Measurements from ENCODE around the gene LMO4. TPM values are rescaled to one million over a fixed set of nuclear protein-coding genes. Genes with fewer than 3 reads are reported as not detected.

The LMO4 gene
- total and polyA plus RNA-seq, 10 of the 15 experiments (the other 5 are each of a cell fraction or from before 2014, with no cell fraction given), result 3.8 to 76.6 (median 20.7) TPM

DNA sequence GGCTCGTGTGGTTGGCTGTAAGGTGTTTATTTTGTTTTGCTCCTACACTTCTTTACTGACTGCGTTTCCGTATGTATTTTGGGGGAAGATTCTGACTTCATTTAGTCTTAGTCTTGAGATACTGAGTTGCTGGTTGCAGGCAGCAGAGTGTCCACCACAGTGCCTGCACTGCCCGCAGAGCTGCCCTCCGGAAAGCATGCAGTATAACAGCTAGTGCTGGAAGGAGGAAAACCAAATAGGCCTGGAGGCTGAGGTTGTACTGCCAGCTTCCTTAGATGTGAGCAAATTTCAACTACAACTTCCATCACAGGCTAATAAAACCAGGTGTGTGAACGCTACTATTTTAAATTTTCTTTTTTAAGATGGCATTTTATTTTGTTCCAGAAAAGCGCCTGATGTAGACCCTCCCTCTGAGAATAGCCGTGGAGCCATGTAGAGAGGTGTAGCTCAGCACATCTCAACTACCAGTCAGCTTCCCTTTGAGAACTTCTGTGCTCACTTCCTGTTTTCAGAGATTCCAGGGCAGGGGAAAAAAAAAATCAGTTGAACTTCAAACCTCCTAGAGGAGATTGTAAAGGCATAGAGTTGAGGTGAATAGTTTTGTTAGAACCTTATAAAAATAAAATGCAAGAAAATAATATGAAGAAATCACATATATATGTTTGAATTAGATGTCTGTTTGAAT is 17.6 kb downstream of the LMO4 start:
- RAD21 ChIA-PET (ENCODE audit: unreplicated experiment), result interaction anchor here (0.5 to 1.2 kb wide), 2 partner anchors 10 to 101 kb away, joined by 3 read pairs; no protein-coding TSS in a partner anchor
- Histone ChIP-seq H3K4me1 (ENCODE audit: control insufficient read depth, insufficient read depth, low read length) (peaks cover 6% of the 10 kb centered on the region), H3K9me3 (replicated peaks; ENCODE audit: control insufficient read depth, insufficient read depth, low read length) (no peaks in the 10 kb centered on the region), H4K20me1 (ENCODE audit: control insufficient read depth, insufficient read depth) (no peaks in the 10 kb centered on the region), H3K27me3 (replicated peaks in 1 of 2; ENCODE audit: control insufficient read depth in 2 of 2, insufficient read depth in 2 of 2, low read length in 1 of 2) (no peaks in the 10 kb centered on the region), H2AFZ (ENCODE audit: control insufficient read depth, low read depth, low read length) (no peak overlapping the region), H3K4me3 (no peak overlapping the region), H3K27ac (ENCODE audit: control insufficient read depth, insufficient read depth) (no peak overlapping the region), H3K79me2 (ENCODE audit: control insufficient read depth, insufficient read depth, low read length) (no peaks in the 10 kb centered on the region), H3K4me2 (ENCODE audit: control insufficient read depth, insufficient read depth) (no peak overlapping the region), H3K36me3 (ENCODE audit: control insufficient read depth in 2 of 2, insufficient read depth in 2 of 2, low read length in 1 of 2) (peaks cover 0 to 16% of the 10 kb centered on the region in 2 experiments), H3K9ac (ENCODE audit: control insufficient read depth, insufficient read depth, low read length) (no peak overlapping the region)
- CTCF ChIA-PET, result interaction anchor here (0.8 to 1.5 kb wide), 3 partner anchors 10 to 607 kb away, joined by 3 to 4 read pairs (median 3); no protein-coding TSS in a partner anchor
- SMC1A ChIA-PET (ENCODE audit: uncharacterized antibody, unreplicated experiment), result interaction anchor here (1.1 to 2.1 kb wide), 3 partner anchors 9 to 16 kb away, joined by 3 to 12 read pairs (median 6); no protein-coding TSS in a partner anchor
- FAIRE-seq (no peak), ATAC-seq (no peak), DNase-seq (ENCODE audit: low read depth, low spot score) (no peak)
- POLR2A ChIA-PET, result interaction anchor here (0.6 to 1.2 kb wide), 2 partner anchors 16 to 359 kb away, joined by 3 read pairs; no protein-coding TSS in a partner anchor
- BruUV-seq (replicated peaks), result no TSS peak
- no peak for TF ChIP-seq MEF2B (IDR thresholded peaks at IDR 0.05; ENCODE audit: partially characterized antibody, poor library complexity, severe bottlenecking)
- TF ChIP-seq, protein P1, sequence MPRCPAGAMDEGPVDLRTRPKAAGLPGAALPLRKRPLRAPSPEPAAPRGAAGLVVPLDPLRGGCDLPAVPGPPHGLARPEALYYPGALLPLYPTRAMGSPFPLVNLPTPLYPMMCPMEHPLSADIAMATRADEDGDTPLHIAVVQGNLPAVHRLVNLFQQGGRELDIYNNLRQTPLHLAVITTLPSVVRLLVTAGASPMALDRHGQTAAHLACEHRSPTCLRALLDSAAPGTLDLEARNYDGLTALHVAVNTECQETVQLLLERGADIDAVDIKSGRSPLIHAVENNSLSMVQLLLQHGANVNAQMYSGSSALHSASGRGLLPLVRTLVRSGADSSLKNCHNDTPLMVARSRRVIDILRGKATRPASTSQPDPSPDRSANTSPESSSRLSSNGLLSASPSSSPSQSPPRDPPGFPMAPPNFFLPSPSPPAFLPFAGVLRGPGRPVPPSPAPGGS (IDR thresholded peaks at IDR 0.05; ENCODE audit: borderline replicate concordance, insufficient read depth, low read depth, low read length, poor library complexity, severe bottlenecking), result no peak
- TF ChIP-seq ZNF207 (IDR thresholded peaks at IDR 0.05; ENCODE audit: borderline replicate concordance), result no peak
- no peak for TF ChIP-seq ZNF622 (IDR thresholded peaks at IDR 0.05)
- TF ChIP-seq SPI1 (IDR thresholded peaks at IDR 0.05; ENCODE audit: borderline replicate concordance, insufficient read depth, low read depth, low read length), result peak; percentile 67
- 82% methylated on average over 8 of the region's 8 CpGs for WGBS (ENCODE audit: insufficient coverage, insufficient replicate concordance, low lambda C conversion rate, missing lambda C conversion rate)
- in situ Hi-C loops (cut with MboI) (no loop called here), intact Hi-C loops (cut with micrococcal nuclease; ENCODE audit: unreplicated experiment) (no loop called here)
